NT2/D1 (cell line): Measurements from ENCODE around the gene PAH.
A peak's percentile ranks its signal among the peaks of the same experiment; 100 is the strongest.

ENCODE experiments used
- DNase-seq: peaks from one replicate; pipeline ENCODE4 v3.0.0-alpha.2; 2011; ENCODE audit warnings: low read depth, low spot score
- H3K27me3 ChIP-seq: 2 replicates; pipeline ENCODE4 v1.6.0; 2011; ENCODE audit warnings: mild to moderate bottlenecking; ENCODE audit not compliant: insufficient read length, insufficient read depth
- H3K36me3 ChIP-seq: 2 replicates; pipeline ENCODE4 v1.6.1; 2011; ENCODE audit warnings: mild to moderate bottlenecking, low read length, mixed read lengths; ENCODE audit not compliant: insufficient read depth, insufficient read length
- H3K4me1 ChIP-seq: 2 replicates; pipeline ENCODE4 v1.5.1; 2011; ENCODE audit not compliant: insufficient read depth, insufficient read length
- H3K4me3 ChIP-seq: 2 replicates; pipeline ENCODE4 v1.5.1; 2011; ENCODE audit warnings: low read depth; ENCODE audit not compliant: insufficient read length
- H3K9ac ChIP-seq: 2 replicates; pipeline ENCODE4 v1.6.0; 2011; ENCODE audit warnings: low read depth; ENCODE audit not compliant: insufficient read length
- H3K9me3 ChIP-seq: 2 replicates; pipeline ENCODE4 v1.5.1; 2011; ENCODE audit warnings: mild to moderate bottlenecking, low read length; ENCODE audit not compliant: insufficient read depth
- SUZ12 ChIP-seq: IDR thresholded peaks from 2 replicates; pipeline ENCODE4 v1.6.1; 2011; ENCODE audit not compliant: insufficient read length, insufficient read depth; ENCODE audit errors: extremely low read depth
- YY1 ChIP-seq: IDR thresholded peaks from 2 replicates; pipeline ENCODE4 v1.6.1; 2011; ENCODE audit not compliant: insufficient read length, insufficient read depth
- ZNF274 ChIP-seq: IDR thresholded peaks from 2 replicates; pipeline ENCODE4 v1.6.1; 2011; ENCODE audit warnings: mild to moderate bottlenecking, low read depth, low read length

The PAH gene

GRCh38 chr12:102812344-102812743 lies 104.7 kb downstream of the PAH start:
- Histone ChIP-seq H3K4me1 (no peaks in the 10 kb centered on the region), H3K4me3 (no peak overlapping the region), H3K27me3 (no peaks in the 10 kb centered on the region), H3K36me3 (no peaks in the 10 kb centered on the region), H3K9me3 (no peaks in the 10 kb centered on the region), H3K9ac (no peak overlapping the region)
- TF ChIP-seq ZNF274: no peak
- no peak for TF ChIP-seq SUZ12
- TF ChIP-seq YY1: no peak
- no peak for DNase-seq

DNA sequence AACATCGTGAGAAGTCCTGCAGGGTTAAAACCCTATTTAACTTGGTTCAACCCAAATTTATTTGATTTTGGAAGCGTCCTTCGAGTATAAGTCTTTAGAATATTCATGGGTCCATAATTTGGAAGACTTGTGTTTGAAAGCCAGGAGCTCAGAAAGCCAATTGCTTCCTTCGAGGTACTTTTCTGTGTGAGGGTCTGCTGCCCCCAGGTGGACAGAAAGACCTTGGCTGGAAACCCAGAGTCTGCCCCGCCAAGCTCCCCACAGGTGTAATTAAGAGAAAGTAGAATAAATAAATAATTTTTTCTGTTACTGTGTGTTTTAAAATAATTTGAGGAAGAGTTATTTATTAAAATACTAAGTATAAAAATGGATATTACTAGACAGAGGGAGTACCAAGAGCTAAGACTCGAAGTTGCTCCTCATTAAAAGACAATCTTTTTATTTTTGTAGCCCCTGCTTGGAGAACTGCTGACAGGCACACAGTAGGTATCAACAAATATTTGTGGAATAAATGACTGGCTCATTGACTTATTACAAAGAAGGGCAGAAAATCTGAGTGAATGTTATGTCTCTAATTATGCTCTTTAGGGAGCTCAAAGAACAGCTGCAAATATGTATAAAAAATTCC lies 105.8 kb downstream of the PAH start:
- peak; percentile 46 for DNase-seq

DNA sequence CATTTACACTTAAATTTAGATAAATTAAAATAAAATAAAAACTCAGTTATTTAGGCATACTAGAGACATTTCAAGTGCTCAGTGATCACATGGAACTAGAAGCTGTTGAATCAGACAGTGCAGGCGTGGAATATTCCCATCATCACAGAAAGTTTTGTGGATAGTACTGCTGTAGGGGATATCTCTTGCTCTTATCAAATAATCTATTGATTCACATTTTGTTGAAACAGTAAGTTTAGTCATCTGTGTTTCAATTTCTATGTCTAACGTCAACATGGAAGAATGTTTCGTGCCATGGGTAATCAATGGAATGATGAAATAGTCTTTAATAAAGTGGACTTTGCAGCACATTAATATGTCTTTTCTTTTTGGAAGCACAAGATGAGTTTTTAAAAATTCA lies 108.6 kb downstream of the PAH start:
- DNase-seq: no peak
- no peaks in the 10 kb centered on the region for H3K4me1 ChIP-seq
- TF ChIP-seq ZNF274 (no peak), YY1 (no peak), SUZ12 (no peak)
- H3K36me3 ChIP-seq: no peaks in the 10 kb centered on the region
- H3K4me3 ChIP-seq: no peak overlapping the region
- no peak overlapping the region for H3K9ac ChIP-seq
- no peaks in the 10 kb centered on the region for H3K27me3 ChIP-seq
- H3K9me3 ChIP-seq: no peaks in the 10 kb centered on the region

More for the DNA sequence above, 105.8 kb downstream of the PAH start:
- no peak overlapping the region for H3K9ac ChIP-seq
- no peaks in the 10 kb centered on the region for H3K27me3 ChIP-seq
- no peaks in the 10 kb centered on the region for H3K4me1 ChIP-seq
- H3K4me3 ChIP-seq: no peak overlapping the region
- TF ChIP-seq SUZ12 (no peak), ZNF274 (no peak), YY1 (no peak)
- no peaks in the 10 kb centered on the region for H3K36me3 ChIP-seq
- H3K9me3 ChIP-seq: no peaks in the 10 kb centered on the region

GRCh38 chr12:102806592-102806991 lies 110.5 kb downstream of the PAH start:
- TF ChIP-seq YY1 (no peak), ZNF274 (no peak), SUZ12 (no peak)
- no peak for DNase-seq
- no peaks in the 10 kb centered on the region for H3K4me1 ChIP-seq

DNA sequence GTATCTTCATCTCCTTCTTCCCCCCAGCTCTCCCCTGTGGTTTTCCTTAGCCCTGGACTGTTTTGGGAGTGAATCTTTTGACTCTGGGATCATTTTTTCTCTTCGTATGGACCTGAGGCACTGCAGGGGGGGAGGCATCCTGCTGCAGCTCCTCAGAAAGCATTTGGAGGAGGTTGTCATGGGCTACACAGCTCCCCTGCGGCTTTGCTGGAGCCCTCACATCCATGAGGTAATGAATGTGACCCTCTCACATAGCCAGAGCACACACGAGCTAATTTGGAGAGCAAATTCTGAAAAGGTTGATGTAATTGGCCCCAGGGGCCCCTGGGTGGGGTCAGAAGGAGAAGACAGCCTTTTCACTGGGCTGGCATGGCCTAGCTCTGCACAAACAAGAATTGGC lies 110.9 kb downstream of the PAH start:
- no peaks in the 10 kb centered on the region for H3K36me3 ChIP-seq
- no peak overlapping the region for H3K4me3 ChIP-seq
- H3K9me3 ChIP-seq: no peaks in the 10 kb centered on the region
- no peaks in the 10 kb centered on the region for H3K27me3 ChIP-seq
- H3K9ac ChIP-seq: no peak overlapping the region
- TF ChIP-seq ZNF274 (no peak), SUZ12 (no peak), YY1 (no peak)
- no peak for DNase-seq
- H3K4me1 ChIP-seq: no peaks in the 10 kb centered on the region

More at GRCh38 chr12:102806592-102806991, 110.5 kb downstream of the PAH start:
- H3K4me3 ChIP-seq: no peak overlapping the region
- no peaks in the 10 kb centered on the region for H3K9me3 ChIP-seq
- no peaks in the 10 kb centered on the region for H3K36me3 ChIP-seq
- no peaks in the 10 kb centered on the region for H3K27me3 ChIP-seq
- H3K9ac ChIP-seq: no peak overlapping the region

- DNase-seq: no peak
- TF ChIP-seq SUZ12: no peak
- TF ChIP-seq ZNF274: no peak
- TF ChIP-seq YY1: no peak
- H3K27me3 ChIP-seq: no peaks in the 10 kb centered on the region
- H3K9ac ChIP-seq: no peak overlapping the region
- H3K36me3 ChIP-seq: no peaks in the 10 kb centered on the region
- no peaks in the 10 kb centered on the region for H3K4me1 ChIP-seq
- H3K4me3 ChIP-seq: no peak overlapping the region
- H3K9me3 ChIP-seq: no peaks in the 10 kb centered on the region
Measured at GRCh38 chr12:102800565-102800964, 116.5 kb downstream of the PAH start.

DNA sequence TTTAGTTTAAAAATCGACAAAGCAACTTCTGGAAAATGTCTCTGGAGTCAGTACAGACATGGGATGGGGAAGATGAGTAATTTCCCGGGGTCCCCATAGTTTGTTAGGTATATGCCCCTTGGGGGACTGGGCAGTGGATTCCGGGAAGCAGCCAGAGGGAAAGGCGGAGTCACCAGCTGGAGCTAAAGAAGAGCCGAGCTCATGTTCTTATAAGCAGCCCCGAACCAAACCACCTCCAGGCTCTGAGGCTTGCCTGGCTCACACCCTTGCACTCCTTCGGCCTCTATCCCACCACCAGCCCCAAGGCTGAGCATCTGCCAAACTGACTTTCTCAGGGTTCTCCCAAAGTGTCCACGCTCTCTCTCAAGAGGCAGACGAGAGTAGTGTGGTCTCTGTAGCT lies 117.8 kb downstream of the PAH start:
- no peak overlapping the region for H3K4me3 ChIP-seq
- no peak for DNase-seq
- no peak for TF ChIP-seq ZNF274
- no peak for TF ChIP-seq SUZ12
- TF ChIP-seq YY1: no peak
- H3K27me3 ChIP-seq: no peaks in the 10 kb centered on the region
- no peaks in the 10 kb centered on the region for H3K9me3 ChIP-seq
- no peaks in the 10 kb centered on the region for H3K36me3 ChIP-seq
- no peak overlapping the region for H3K9ac ChIP-seq
- H3K4me1 ChIP-seq: no peaks in the 10 kb centered on the region
